HCT116 (cell line): ENCODE results near the gene RIPK4. TPM values are rescaled to one million over a fixed set of nuclear protein-coding genes. Genes with fewer than 3 reads are reported as not detected.

Experiments
- ATAC-seq: fragments of 200-7000 bp; cut with Tn5 transposase; 2 replicates; pipeline ENCODE4 v1.9.1; 2020; ENCODE audit warnings: mild to moderate bottlenecking, moderate library complexity
- BruUV-seq: library from RNA; stranded (reverse); fragments of 400-500 nt; replicated peaks from 2 replicates; lab custom pipeline; 2021; lab: Mats Ljungman, UMichigan
- CTCF ChIA-PET: fragments of 300-600 bp; sonication (Branson Sonifier 250); formaldehyde crosslinking; loops from one replicate; lab custom pipeline; 2021; ENCODE audit warnings: antibody characterized with exemption; lab: Charles Lee
- POLR2A ChIA-PET: fragments of 300-600, 350-600 bp; sonication (Branson Sonifier 250); formaldehyde crosslinking; loops from one replicate; lab custom pipeline; 2021; ENCODE audit warnings: antibody characterized with exemption; lab: Charles Lee
- RAD21 ChIA-PET, 2 experiments: fragments of 300-600 bp; sonication (Branson Sonifier 250); formaldehyde crosslinking; loops; one replicate each; lab custom pipeline; 2023; ENCODE audit warnings: low total read pairs in 2 of 2; ENCODE audit not compliant: uncharacterized antibody in 2 of 2, unreplicated experiment in 2 of 2, low non-redundant PET in 1 of 2; lab: Charles Lee
- DNase-seq: peaks from one replicate; pipeline ENCODE4 v3.0.0-alpha.2; 2010; ENCODE audit warnings: low read depth, low spot score
- H2AFZ ChIP-seq: fragments of 200-600 bp; shearing (Covaris generic), sonication (generic); 2 replicates; pipeline ENCODE4 v1.6.1; 2017; ENCODE audit warnings: low read depth, mixed run types, mixed read lengths, antibody characterized with exemption, low read length; ENCODE audit not compliant: poor library complexity, severe bottlenecking
- H3K27ac ChIP-seq: 2 replicates; pipeline ENCODE4 v1.5.1; 2012; ENCODE audit warnings: low read depth, low read length
- H3K27me3 ChIP-seq: fragments of 200-600 bp; sonication (generic); 2 replicates; pipeline ENCODE4 v1.6.1; 2016; ENCODE audit warnings: mixed run types, low read length, mixed read lengths; ENCODE audit not compliant: insufficient read depth
- H3K36me3 ChIP-seq, 2 experiments: fragments of 200-500 bp in 1 of 2; fragments of 200-600 bp in 1 of 2; sonication (Bioruptor generic) in 1 of 2; sonication (generic) in 1 of 2; 2 replicates each; pipeline versions ENCODE4 v1.5.1 to v1.6.1; 2014 to 2016; ENCODE audit warnings: low read length in 2 of 2, inconsistent platforms in 1 of 2, mixed read lengths in 1 of 2, mixed run types in 1 of 2; ENCODE audit not compliant: insufficient read depth in 2 of 2, control insufficient read depth in 1 of 2
- H3K4me1 ChIP-seq, 2 experiments: fragments of 200-600 bp in 1 of 2; sonication (generic) in 1 of 2; 2 replicates each; pipeline versions ENCODE4 v1.5.1 to v1.6.1; 2012 to 2017; ENCODE audit warnings: low read length in 2 of 2, inconsistent platforms in 1 of 2, mild to moderate bottlenecking in 1 of 2, mixed read lengths in 1 of 2, mixed run types in 1 of 2, moderate library complexity in 1 of 2; ENCODE audit not compliant: insufficient read depth in 2 of 2, control insufficient read depth in 1 of 2
- H3K4me2 ChIP-seq: fragments of 200-600 bp; sonication (generic); 2 replicates; pipeline ENCODE4 v1.6.1; 2017; ENCODE audit warnings: mixed run types, low read length, mixed read lengths
- H3K4me3 ChIP-seq, 2 experiments: fragments of 200-600 bp in 1 of 2; sonication (generic) in 1 of 2; replicated peaks in 1 of 2; 2 replicates each; pipeline ENCODE4 v1.5.1; 2011 to 2016; ENCODE audit warnings: low read length in 2 of 2, control low read depth in 1 of 2, low read depth in 1 of 2, mild to moderate bottlenecking in 1 of 2, mixed read lengths in 1 of 2, mixed run types in 1 of 2
- H3K79me2 ChIP-seq: fragments of 200-600 bp; sonication (generic); 2 replicates; pipeline ENCODE4 v1.6.1; 2017; ENCODE audit warnings: mild to moderate bottlenecking, mixed run types, low read length, moderate library complexity, mixed read lengths; ENCODE audit not compliant: insufficient read depth
- H3K9ac ChIP-seq: fragments of 200-600 bp; sonication (generic); 2 replicates; pipeline ENCODE4 v1.6.1; 2016; ENCODE audit warnings: low read length, mixed read lengths
- H3K9me2 ChIP-seq: fragments of 200-600 bp; sonication (generic), shearing (Covaris generic); 2 replicates; pipeline ENCODE4 v1.6.1; 2017; ENCODE audit warnings: mixed run types, mild to moderate bottlenecking, moderate library complexity; ENCODE audit not compliant: insufficient read depth
- H3K9me3 ChIP-seq, 2 experiments: fragments of 200-500 bp in 1 of 2; fragments of 200-600 bp in 1 of 2; sonication (Bioruptor generic) in 1 of 2; sonication (generic) in 1 of 2; 2 replicates each; pipeline ENCODE4 v1.6.1; 2014 to 2017; ENCODE audit warnings: low read length in 2 of 2, mixed read lengths in 2 of 2, inconsistent platforms in 1 of 2, low read depth in 1 of 2, mild to moderate bottlenecking in 1 of 2, mixed run types in 1 of 2, moderate library complexity in 1 of 2; ENCODE audit not compliant: control insufficient read depth in 1 of 2, insufficient read depth in 1 of 2
- H4K20me1 ChIP-seq: fragments of 200-600 bp; sonication (generic), shearing (Covaris generic); 2 replicates; pipeline ENCODE4 v1.6.1; 2017; ENCODE audit warnings: mixed run types, mild to moderate bottlenecking, moderate library complexity; ENCODE audit not compliant: insufficient read depth
- CBX3 ChIP-seq: IDR thresholded peaks from 2 replicates; pipeline ENCODE4 v1.6.1; 2012; ENCODE audit warnings: low read depth
- FOSL1 ChIP-seq: IDR thresholded peaks from 2 replicates; pipeline ENCODE4 v1.6.1; 2012; ENCODE audit warnings: low read depth
- JUND ChIP-seq: IDR thresholded peaks from 2 replicates; pipeline ENCODE4 v1.6.1; 2012
- POLR2A ChIP-seq: IDR thresholded peaks from 2 replicates; pipeline ENCODE4 v1.7.0; 2011; ENCODE audit warnings: borderline replicate concordance; ENCODE audit not compliant: insufficient read depth, insufficient read length; ENCODE audit errors: extremely low read depth
- POLR2AphosphoS5 ChIP-seq: IDR thresholded peaks from 2 replicates; pipeline ENCODE4 v1.6.1; 2011; ENCODE audit warnings: mild to moderate bottlenecking, low read depth, low read length, moderate library complexity
- SIN3A ChIP-seq: IDR thresholded peaks from 2 replicates; pipeline ENCODE4 v1.6.1; 2012; ENCODE audit warnings: low read depth
- SP1 ChIP-seq: IDR thresholded peaks from 2 replicates; pipeline ENCODE4 v1.6.1; 2012; ENCODE audit warnings: low read depth
- SRF ChIP-seq: IDR thresholded peaks from 2 replicates; pipeline ENCODE4 v1.6.1; 2012; ENCODE audit warnings: low read depth
- ZBTB33 ChIP-seq: IDR thresholded peaks from 2 replicates; pipeline ENCODE4 v1.6.1; 2011; ENCODE audit warnings: mild to moderate bottlenecking, low read length, moderate library complexity; ENCODE audit not compliant: insufficient replicate concordance; ENCODE audit errors: extremely low read depth
- ZFX ChIP-seq: fragments of 450-650 bp; IDR thresholded peaks from 2 replicates; pipeline ENCODE4 v1.6.1; 2017
- intact Hi-C: fragments of 100-400 bp; cut with micrococcal nuclease; formaldehyde crosslinking; loops from 2 replicates; pipeline ENCODE4 v1.10.0; 2022
- total RNA-seq: library from RNA; stranded (reverse); gene quantifications from one replicate; pipeline ENCODE4 v1.2.1, GENCODE V29; 2021; ENCODE audit not compliant: unreplicated experiment
- TF ChIP-seq, protein P1 (sequence below), 3 experiments: fragments of 200-600 bp in 1 of 3; sonication (generic) in 1 of 3; IDR thresholded peaks in 2 of 3; conservative IDR thresholded peaks in 1 of 3; 2 replicates each; pipeline ENCODE4 v1.5.1; 2012 to 2017; ENCODE audit warnings: low read depth in 2 of 3, low read length in 2 of 3, antibody characterized with exemption in 1 of 3, borderline replicate concordance in 1 of 3, control low read depth in 1 of 3, mild to moderate bottlenecking in 1 of 3, mixed read lengths in 1 of 3, mixed run types in 1 of 3, moderate library complexity in 1 of 3; ENCODE audit not compliant: insufficient read depth in 1 of 3

Gene RIPK4
- total RNA-seq, 1 experiment from 2014 or later: 9.9 TPM

- no peak for TF ChIP-seq ZBTB33
- TF ChIP-seq POLR2AphosphoS5: no peak
- TF ChIP-seq POLR2A: no peak
Measured at GRCh38 chr21:41798326-41798725, 31.5 kb upstream of the RIPK4 start (continued).

DNA sequence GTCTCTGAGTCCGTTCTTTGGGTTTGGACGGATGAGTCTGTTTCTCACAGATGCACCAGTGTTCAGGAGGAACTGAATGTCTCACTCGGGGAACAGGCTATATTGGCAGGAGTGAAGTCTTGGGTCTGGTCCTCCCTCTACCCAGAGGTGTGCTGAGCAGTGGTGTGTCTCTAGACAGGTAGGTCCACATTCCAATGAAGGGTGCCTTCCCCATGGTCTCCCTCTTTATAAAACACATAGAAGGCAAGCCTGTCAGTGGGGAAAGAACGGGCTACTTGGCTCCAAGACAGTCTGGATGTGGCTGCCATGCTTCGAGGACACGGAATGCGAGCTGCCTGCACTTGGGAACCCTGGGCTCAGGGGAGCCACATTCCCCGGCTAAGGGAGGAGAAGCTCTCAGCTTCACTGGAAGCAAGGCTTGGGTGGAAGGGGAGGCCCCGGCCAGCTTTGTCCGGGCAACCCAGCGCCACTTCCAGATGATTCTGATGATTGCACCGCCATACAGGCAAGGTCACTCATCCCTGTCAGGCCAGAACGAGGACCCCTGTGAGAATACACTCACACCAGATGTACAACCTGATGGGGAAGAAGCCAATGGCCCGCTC, 29.7 kb upstream of the RIPK4 start:
- no TSS peak for BruUV-seq
- ATAC-seq: no peak
- CTCF ChIA-PET: no interaction called here
- Histone ChIP-seq H3K79me2 (no peaks in the 10 kb centered on the region), H3K4me3 (no peak overlapping the region), H4K20me1 (no peaks in the 10 kb centered on the region), H3K36me3 (peaks cover 0 to 5% of the 10 kb centered on the region in 2 experiments; a peak in 2 of 4 replicates), H3K27me3 (no peaks in the 10 kb centered on the region), H3K27ac (no peak overlapping the region), H3K9me3 (peaks cover 10 to 11% of the 10 kb centered on the region in 2 experiments; a peak in 2 of 4 replicates), H3K4me2 (no peak overlapping the region), H3K4me1 (no peaks in the 10 kb centered on the region), H3K9me2 (no peaks in the 10 kb centered on the region), H3K9ac (no peak overlapping the region), H2AFZ (no peak overlapping the region)
- intact Hi-C loops: no loop called here
- RAD21 ChIA-PET: no interaction called here
- POLR2A ChIA-PET: interaction anchor here (0.6 kb wide), 1 partner anchor 599 kb away, joined by 3 read pairs; no protein-coding TSS in a partner anchor
- no peak for DNase-seq
- no peak for TF ChIP-seq POLR2AphosphoS5

DNA sequence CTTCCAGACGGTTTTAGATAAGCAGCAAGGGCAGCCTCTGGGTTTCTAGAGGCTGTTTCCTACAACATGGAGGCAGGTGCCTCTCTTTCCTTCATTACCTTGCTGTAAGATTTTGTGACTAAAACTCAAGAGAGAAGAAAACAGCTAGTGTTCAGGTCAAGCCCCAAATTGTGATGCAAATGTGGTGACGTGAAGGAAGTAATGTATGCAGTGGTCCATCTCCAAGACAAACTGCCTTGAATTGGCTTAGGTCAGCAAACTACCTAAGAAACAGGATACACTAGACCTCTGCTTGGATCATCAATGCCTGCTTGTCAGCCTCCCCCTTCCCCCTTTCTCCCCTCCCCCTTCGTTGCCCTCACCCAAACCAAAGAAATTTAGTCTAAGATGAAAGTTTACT, 28.9 kb upstream of the RIPK4 start:
- ChIA-PET CTCF (no interaction called here), RAD21 (no interaction called here), POLR2A (interaction anchor here (0.6 kb wide), 1 partner anchor 600 kb away, joined by 3 read pairs; no protein-coding TSS in a partner anchor)
- H3K4me2 ChIP-seq: no peak overlapping the region
- no peaks in the 10 kb centered on the region for H3K4me1 ChIP-seq
- no peaks in the 10 kb centered on the region; a peak in 1 of 4 replicates for H3K36me3 ChIP-seq
- no peak overlapping the region for H3K9ac ChIP-seq
- H3K9me3 ChIP-seq: peaks cover 10 to 11% of the 10 kb centered on the region in 2 experiments; a peak in 2 of 4 replicates
- DNase-seq: no peak
- BruUV-seq: no TSS peak
- no peak overlapping the region for H2AFZ ChIP-seq
- no peaks in the 10 kb centered on the region for H3K27me3 ChIP-seq
- no peak overlapping the region for H3K27ac ChIP-seq
- no peaks in the 10 kb centered on the region for H3K79me2 ChIP-seq
- intact Hi-C loops: no loop called here
- no peak overlapping the region for H3K4me3 ChIP-seq
- no peaks in the 10 kb centered on the region for H4K20me1 ChIP-seq
- no peak for ATAC-seq
- no peaks in the 10 kb centered on the region for H3K9me2 ChIP-seq
- no peak for TF ChIP-seq ZBTB33
- no peak for TF ChIP-seq POLR2A
- no peak for TF ChIP-seq SRF
- TF ChIP-seq ZFX: no peak
- no peak for TF ChIP-seq FOSL1
- TF ChIP-seq, protein P1, sequence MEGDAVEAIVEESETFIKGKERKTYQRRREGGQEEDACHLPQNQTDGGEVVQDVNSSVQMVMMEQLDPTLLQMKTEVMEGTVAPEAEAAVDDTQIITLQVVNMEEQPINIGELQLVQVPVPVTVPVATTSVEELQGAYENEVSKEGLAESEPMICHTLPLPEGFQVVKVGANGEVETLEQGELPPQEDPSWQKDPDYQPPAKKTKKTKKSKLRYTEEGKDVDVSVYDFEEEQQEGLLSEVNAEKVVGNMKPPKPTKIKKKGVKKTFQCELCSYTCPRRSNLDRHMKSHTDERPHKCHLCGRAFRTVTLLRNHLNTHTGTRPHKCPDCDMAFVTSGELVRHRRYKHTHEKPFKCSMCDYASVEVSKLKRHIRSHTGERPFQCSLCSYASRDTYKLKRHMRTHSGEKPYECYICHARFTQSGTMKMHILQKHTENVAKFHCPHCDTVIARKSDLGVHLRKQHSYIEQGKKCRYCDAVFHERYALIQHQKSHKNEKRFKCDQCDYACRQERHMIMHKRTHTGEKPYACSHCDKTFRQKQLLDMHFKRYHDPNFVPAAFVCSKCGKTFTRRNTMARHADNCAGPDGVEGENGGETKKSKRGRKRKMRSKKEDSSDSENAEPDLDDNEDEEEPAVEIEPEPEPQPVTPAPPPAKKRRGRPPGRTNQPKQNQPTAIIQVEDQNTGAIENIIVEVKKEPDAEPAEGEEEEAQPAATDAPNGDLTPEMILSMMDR (IDR thresholded peaks at IDR 0.05 in 2 of 3, conservative IDR thresholded peaks at IDR 0.05 in 1 of 3; ENCODE audit: borderline replicate concordance in 1 of 3, insufficient read depth in 1 of 3, low read depth in 2 of 3, low read length in 2 of 3): no peak
- no peak for TF ChIP-seq POLR2AphosphoS5
- TF ChIP-seq SP1: no peak
- TF ChIP-seq SIN3A: no peak
- TF ChIP-seq CBX3: no peak
- no peak for TF ChIP-seq JUND
